Endothelial cell of umbilical vein (primary cell): Measurements from ENCODE around the gene UBE2QL1. TPM values are rescaled to one million over a fixed set of nuclear protein-coding genes. Genes with fewer than 3 reads are reported as not detected.

ENCODE experiments used
- BruUV-seq: library from RNA; stranded (reverse); fragments of 400-500 nt; replicated peaks from 2 replicates; lab custom pipeline; 2021; lab: Mats Ljungman, UMichigan
- CTCF ChIA-PET: fragments of 300-600, 350-600 bp; sonication (Branson Sonifier 250); formaldehyde crosslinking; loops from one replicate; lab custom pipeline; 2021; ENCODE audit warnings: antibody characterized with exemption, inconsistent platforms; lab: Charles Lee
- POLR2A ChIA-PET: fragments of 300-600, 350-600 bp; sonication (Branson Sonifier 250); formaldehyde crosslinking; loops from one replicate; lab custom pipeline; 2021; ENCODE audit warnings: antibody characterized with exemption, inconsistent platforms; lab: Charles Lee
- DNase-seq: peaks from one replicate; pipeline ENCODE4 v3.0.0-alpha.2; 2011; ENCODE audit warnings: low read depth, low spot score
- FAIRE-seq: peaks from 2 replicates; lab custom pipeline; 2011; peaks lifted over from hg19 to GRCh38; lab: Jason Lieb, UNC
- H2AFZ ChIP-seq: 2 replicates; pipeline ENCODE4 v1.6.0; 2012; ENCODE audit warnings: low read depth, low read length, control low read depth, inconsistent platforms
- H3K27ac ChIP-seq: 2 replicates; pipeline ENCODE4 v1.5.1; 2011; ENCODE audit warnings: low read depth, mild to moderate bottlenecking, control low read depth, low read length, moderate library complexity; ENCODE audit not compliant: insufficient read depth
- H3K27me3 ChIP-seq, 2 experiments: 2 replicates each; pipeline versions ENCODE4 v1.6.0 to v1.6.1; 2011; ENCODE audit warnings: low read length in 2 of 2, mixed read lengths in 1 of 2; ENCODE audit not compliant: control insufficient read depth in 2 of 2, insufficient read depth in 2 of 2
- H3K36me3 ChIP-seq, 2 experiments: 2 replicates in 1 of 2; 3 replicates in 1 of 2; pipeline ENCODE4 v1.5.1; 2011; ENCODE audit warnings: low read length in 2 of 2, mild to moderate bottlenecking in 1 of 2, moderate library complexity in 1 of 2; ENCODE audit not compliant: control insufficient read depth in 2 of 2, insufficient read depth in 2 of 2; ENCODE audit errors: extremely low read depth in 1 of 2
- H3K4me1 ChIP-seq: 3 replicates; pipeline ENCODE4 v1.5.1; 2011; ENCODE audit warnings: mild to moderate bottlenecking, low read length; ENCODE audit not compliant: control insufficient read depth, insufficient read depth; ENCODE audit errors: extremely low read depth
- H3K4me2 ChIP-seq: 2 replicates; pipeline ENCODE4 v1.6.1; 2011; ENCODE audit warnings: low read length, control low read depth, mixed read lengths; ENCODE audit not compliant: insufficient read depth
- H3K4me3 ChIP-seq, 3 experiments: fragments of 200-600 bp in 1 of 3; sonication (generic), shearing (Covaris generic) in 1 of 3; replicated peaks in 1 of 3; 2 replicates each; pipeline ENCODE4 v1.5.1; 2011 to 2016; ENCODE audit warnings: control low read depth in 3 of 3, low read length in 3 of 3, mild to moderate bottlenecking in 2 of 3, inconsistent platforms in 1 of 3, low read depth in 1 of 3, moderate library complexity in 1 of 3; ENCODE audit not compliant: insufficient read depth in 1 of 3
- H3K79me2 ChIP-seq: 2 replicates; pipeline ENCODE4 v1.6.0; 2012; ENCODE audit warnings: low read length, inconsistent platforms; ENCODE audit not compliant: control insufficient read depth, insufficient read depth
- H3K9ac ChIP-seq: replicated peaks from 2 replicates; pipeline ENCODE3; 2011; ENCODE audit warnings: low read length, control low read depth; ENCODE audit not compliant: insufficient read depth; ENCODE audit errors: extremely low read depth
- H3K9me1 ChIP-seq: replicated peaks from 3 replicates; pipeline ENCODE4 v1.6.0; 2011; ENCODE audit warnings: mild to moderate bottlenecking, low read length; ENCODE audit not compliant: control insufficient read depth, insufficient read depth; ENCODE audit errors: extremely low read depth
- H3K9me3 ChIP-seq: replicated peaks from 2 replicates; pipeline ENCODE4 v1.5.1; 2012; ENCODE audit warnings: low read length, inconsistent platforms; ENCODE audit not compliant: control insufficient read depth, insufficient read depth
- H4K20me1 ChIP-seq: replicated peaks from 2 replicates; pipeline ENCODE3; 2011; ENCODE audit warnings: mild to moderate bottlenecking, low read length; ENCODE audit not compliant: control insufficient read depth, insufficient read depth; ENCODE audit errors: extremely low read depth
- CTCF ChIP-seq, 2 donors: IDR thresholded peaks; 1 replicate in 1 of 2; 2 replicates in 1 of 2; pipeline ENCODE4 v1.5.1; 2011; ENCODE audit warnings: low read length in 2 of 2, mild to moderate bottlenecking in 2 of 2, moderate library complexity in 2 of 2, control low read depth in 1 of 2, inconsistent platforms in 1 of 2, low read depth in 1 of 2; ENCODE audit not compliant: insufficient read depth in 1 of 2; ENCODE audit errors: extremely low read depth in 1 of 2
- EZH2 ChIP-seq: IDR thresholded peaks from 2 replicates; pipeline ENCODE4 v1.6.1; 2012; ENCODE audit warnings: borderline replicate concordance, low read depth, mild to moderate bottlenecking, moderate library complexity, low read length, inconsistent platforms; ENCODE audit not compliant: severe bottlenecking
- FOS ChIP-seq: IDR thresholded peaks from 2 replicates; pipeline ENCODE4 v1.6.1; 2011; ENCODE audit warnings: mild to moderate bottlenecking, low read length, moderate library complexity, borderline replicate concordance; ENCODE audit not compliant: insufficient read depth
- GATA2 ChIP-seq: IDR thresholded peaks from 2 replicates; pipeline ENCODE4 v1.7.0; 2011; ENCODE audit warnings: low read depth, mild to moderate bottlenecking, moderate library complexity, mixed read lengths, low read length; ENCODE audit not compliant: insufficient read length, insufficient read depth
- JUN ChIP-seq: IDR thresholded peaks from 2 replicates; pipeline ENCODE4 v1.6.1; 2011; ENCODE audit warnings: borderline replicate concordance, low read depth; ENCODE audit not compliant: insufficient read length, insufficient read depth
- MAX ChIP-seq: IDR thresholded peaks from 2 replicates; pipeline ENCODE4 v1.6.1; 2011; ENCODE audit not compliant: insufficient read depth, insufficient read length
- MYC ChIP-seq: IDR thresholded peaks from one replicate; pipeline ENCODE4 v1.6.1; 2011; ENCODE audit warnings: mild to moderate bottlenecking, low read depth, low read length
- POLR2A ChIP-seq: IDR thresholded peaks from 2 replicates; pipeline ENCODE4 v1.6.1; 2012; ENCODE audit warnings: low read depth, mild to moderate bottlenecking, control low read depth, low read length
- POLR2AphosphoS5 ChIP-seq: IDR thresholded peaks from 2 replicates; pipeline ENCODE4 v1.6.1; 2012; ENCODE audit warnings: low read depth, mild to moderate bottlenecking, control low read depth, low read length, moderate library complexity; ENCODE audit not compliant: insufficient read depth
- dilution Hi-C: fragments of 300-500 bp; cut with MboI; formaldehyde crosslinking; loops from one replicate; pipeline ENCODE4 v1.15.0; 2019; ENCODE audit warnings: low sequenced_read_pairs; ENCODE audit not compliant: extremely low pct_ligation_motif_present
- intact Hi-C: fragments of 100-400 bp; cut with micrococcal nuclease; formaldehyde crosslinking; loops from one replicate; pipeline ENCODE4 v1.10.0; 2022
- polyA plus RNA-seq, 4 experiments: library from polyadenylated mRNA; depleted of rRNA in 3 of 4; stranded (reverse) in 3 of 4; unstranded in 1 of 4; fragments of >200 nt; gene quantifications; 2 replicates each; pipeline versions ENCODE4 v1.2.1 to v1.2.3, GENCODE V29; 2011 to 2012; ENCODE audit warnings: missing spikeins in 1 of 4
- total RNA-seq: library from RNA; stranded (reverse); gene quantifications from 2 replicates; pipeline ENCODE4 v1.2.3, GENCODE V29; 2021

The UBE2QL1 gene
- total and polyA plus RNA-seq, 2 donors (not counting 3 experiments of a cell fraction or from before 2014, with no cell fraction given): 0.04 to 0.15 TPM

GRCh38 chr5:6464441-6464840, 15.8 kb downstream of the UBE2QL1 start:
- dilution Hi-C loops: no loop called here
- TF ChIP-seq POLR2AphosphoS5: no peak
- TF ChIP-seq POLR2A: no peak
- no peak for TF ChIP-seq FOS
- TF ChIP-seq EZH2: no peak
- TF ChIP-seq MAX: no peak
- no peak for TF ChIP-seq MYC
- TF ChIP-seq CTCF (IDR thresholded peaks at IDR 0.05; ENCODE audit: extremely low read depth in 1 of 2, insufficient read depth in 1 of 2, low read depth in 1 of 2, low read length in 2 of 2): no peak
- no peak for TF ChIP-seq JUN
- TF ChIP-seq GATA2: no peak

More at GRCh38 chr5:6464441-6464840, 15.8 kb downstream of the UBE2QL1 start:
- H3K4me2 ChIP-seq: no peak overlapping the region
- no peak overlapping the region for H3K27ac ChIP-seq
- ChIA-PET POLR2A (no interaction called here), CTCF (no interaction called here)
- no peaks in the 10 kb centered on the region for H3K36me3 ChIP-seq
- no peaks in the 10 kb centered on the region for H3K79me2 ChIP-seq
- FAIRE-seq (no peak), DNase-seq (no peak)
- BruUV-seq: no TSS peak
- no peaks in the 10 kb centered on the region for H3K9me1 ChIP-seq
- H3K9me3 ChIP-seq: no peaks in the 10 kb centered on the region
- no peaks in the 10 kb centered on the region for H3K27me3 ChIP-seq
- H3K4me1 ChIP-seq: no peaks in the 10 kb centered on the region
- H4K20me1 ChIP-seq: no peaks in the 10 kb centered on the region
- no peak overlapping the region for H3K9ac ChIP-seq
- no peak overlapping the region for H2AFZ ChIP-seq
- intact Hi-C loops: no loop called here
- no peak overlapping the region for H3K4me3 ChIP-seq
